HuH-7.5 (cell line): Measurements from ENCODE around the gene NUBPL.
"Not testable (repeated sequence)": the region's sequence is repeated elsewhere in the genome, so short reads cannot be mapped to it uniquely, and the experiment has no call there.

Experiments
- DNase-seq: peaks from one replicate; pipeline ENCODE4 v3.0.0; 2011; ENCODE audit warnings: low spot score

The NUBPL gene

GRCh38 chr14:31677630-31678029, 116.4 kb downstream of the NUBPL start:
- no peak for DNase-seq

GRCh38 chr14:31678421-31679249, 117.4 kb downstream of the NUBPL start:
- no peak for DNase-seq

- DNase-seq: no peak
Observed at GRCh38 chr14:31682768-31683167, 121.6 kb downstream of the NUBPL start.

GRCh38 chr14:31687726-31688125, 126.5 kb downstream of the NUBPL start:
- DNase-seq: no peak

- no peak for DNase-seq
Observed at GRCh38 chr14:31690056-31690455, 128.9 kb downstream of the NUBPL start.

- no peak for DNase-seq
Observed at GRCh38 chr14:31692376-31692781, 131.2 kb downstream of the NUBPL start.

- no peak for DNase-seq
Observed at GRCh38 chr14:31696378-31696777, 135.2 kb downstream of the NUBPL start.

GRCh38 chr14:31699809-31700208, 138.6 kb downstream of the NUBPL start:
- DNase-seq: no peak

GRCh38 chr14:31700282-31701074, 139.3 kb downstream of the NUBPL start:
- DNase-seq: no peak

- no peak for DNase-seq
Observed at GRCh38 chr14:31702130-31702529, 140.9 kb downstream of the NUBPL start.

GRCh38 chr14:31703056-31703455, 141.9 kb downstream of the NUBPL start:
- DNase-seq: no peak

- no peak for DNase-seq
Observed at GRCh38 chr14:31705731-31706130, 144.5 kb downstream of the NUBPL start.

GRCh38 chr14:31708661-31709060, 147.5 kb downstream of the NUBPL start:
- not testable (repeated sequence) for DNase-seq

- DNase-seq: no peak
Observed at GRCh38 chr14:31712244-31713127, 151.3 kb downstream of the NUBPL start.

- no peak for DNase-seq
Observed at GRCh38 chr14:31716208-31716607, 155.0 kb downstream of the NUBPL start.

GRCh38 chr14:31717294-31718085, 156.3 kb downstream of the NUBPL start:
- peak; percentile 99 for DNase-seq

GRCh38 chr14:31718585-31718984, 157.4 kb downstream of the NUBPL start:
- DNase-seq: no peak

GRCh38 chr14:31718985-31719384, 157.8 kb downstream of the NUBPL start:
- no peak for DNase-seq

GRCh38 chr14:31726337-31726736, 165.1 kb downstream of the NUBPL start:
- no peak for DNase-seq

GRCh38 chr14:31727797-31728196, 166.6 kb downstream of the NUBPL start:
- no peak for DNase-seq

GRCh38 chr14:31740688-31741087, 179.5 kb downstream of the NUBPL start:
- DNase-seq: no peak
